Measurements from ENCODE around the gene GNAO1. TPM values are rescaled to one million over a fixed set of nuclear protein-coding genes. Genes with fewer than 3 reads are reported as not detected.

GNAO1 gene
- total RNA-seq, 1 donor: under 0.01 TPM

DNA sequence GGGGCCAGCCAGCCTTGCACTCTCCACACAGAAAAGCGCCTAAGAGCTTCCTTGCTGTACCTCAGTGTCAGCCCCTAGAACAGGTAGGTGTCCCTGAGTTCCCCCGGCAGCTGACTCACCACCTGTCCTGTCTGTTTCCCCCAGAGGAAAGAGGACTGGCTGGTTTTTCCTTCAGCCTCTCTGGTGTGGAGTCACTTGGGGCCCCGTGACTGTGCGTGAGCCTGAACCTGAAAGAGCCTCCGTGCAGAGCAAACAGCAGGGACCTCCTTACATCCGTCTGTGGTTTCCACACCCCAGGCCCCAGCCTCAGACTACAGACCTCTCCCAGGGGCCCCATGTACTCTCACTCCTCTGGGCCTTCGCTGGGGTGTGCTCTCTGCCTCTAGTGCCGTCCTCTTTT is 87.8 kb downstream of the GNAO1 start:
- no peak for DNase-seq (ENCODE audit: low read depth)
- TF ChIP-seq, protein P1, sequence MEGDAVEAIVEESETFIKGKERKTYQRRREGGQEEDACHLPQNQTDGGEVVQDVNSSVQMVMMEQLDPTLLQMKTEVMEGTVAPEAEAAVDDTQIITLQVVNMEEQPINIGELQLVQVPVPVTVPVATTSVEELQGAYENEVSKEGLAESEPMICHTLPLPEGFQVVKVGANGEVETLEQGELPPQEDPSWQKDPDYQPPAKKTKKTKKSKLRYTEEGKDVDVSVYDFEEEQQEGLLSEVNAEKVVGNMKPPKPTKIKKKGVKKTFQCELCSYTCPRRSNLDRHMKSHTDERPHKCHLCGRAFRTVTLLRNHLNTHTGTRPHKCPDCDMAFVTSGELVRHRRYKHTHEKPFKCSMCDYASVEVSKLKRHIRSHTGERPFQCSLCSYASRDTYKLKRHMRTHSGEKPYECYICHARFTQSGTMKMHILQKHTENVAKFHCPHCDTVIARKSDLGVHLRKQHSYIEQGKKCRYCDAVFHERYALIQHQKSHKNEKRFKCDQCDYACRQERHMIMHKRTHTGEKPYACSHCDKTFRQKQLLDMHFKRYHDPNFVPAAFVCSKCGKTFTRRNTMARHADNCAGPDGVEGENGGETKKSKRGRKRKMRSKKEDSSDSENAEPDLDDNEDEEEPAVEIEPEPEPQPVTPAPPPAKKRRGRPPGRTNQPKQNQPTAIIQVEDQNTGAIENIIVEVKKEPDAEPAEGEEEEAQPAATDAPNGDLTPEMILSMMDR (IDR thresholded peaks at IDR 0.05; ENCODE audit: insufficient read depth, low read depth, low read length): no peak
- H3K4me3 ChIP-seq (ENCODE audit: low read depth, low read length): no peak overlapping the region

DNA sequence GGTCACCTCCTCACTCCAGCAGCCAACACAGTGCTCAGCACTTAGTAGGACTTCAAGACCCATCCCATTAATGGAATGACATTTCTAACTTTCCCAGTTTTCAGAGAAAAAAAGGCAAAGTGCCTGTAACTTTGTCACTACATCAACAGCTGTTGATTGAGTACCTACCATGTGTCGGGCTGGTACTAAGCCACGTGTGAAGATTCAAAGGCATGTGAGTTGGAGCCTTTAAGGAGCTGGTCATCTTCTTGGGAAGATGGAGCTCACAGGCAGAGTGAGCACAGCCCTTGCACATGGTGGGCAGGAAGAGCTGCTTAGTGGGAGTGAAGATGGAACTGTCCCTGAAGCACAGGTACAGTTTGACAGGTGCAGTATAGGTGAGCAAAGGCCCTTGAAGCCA is 88.6 kb downstream of the GNAO1 start:
- TF ChIP-seq, protein P1 (IDR thresholded peaks at IDR 0.05; ENCODE audit: insufficient read depth, low read depth, low read length): no peak
- no peak for DNase-seq (ENCODE audit: low read depth)
- no peak overlapping the region for H3K4me3 ChIP-seq (ENCODE audit: low read depth, low read length)

DNA sequence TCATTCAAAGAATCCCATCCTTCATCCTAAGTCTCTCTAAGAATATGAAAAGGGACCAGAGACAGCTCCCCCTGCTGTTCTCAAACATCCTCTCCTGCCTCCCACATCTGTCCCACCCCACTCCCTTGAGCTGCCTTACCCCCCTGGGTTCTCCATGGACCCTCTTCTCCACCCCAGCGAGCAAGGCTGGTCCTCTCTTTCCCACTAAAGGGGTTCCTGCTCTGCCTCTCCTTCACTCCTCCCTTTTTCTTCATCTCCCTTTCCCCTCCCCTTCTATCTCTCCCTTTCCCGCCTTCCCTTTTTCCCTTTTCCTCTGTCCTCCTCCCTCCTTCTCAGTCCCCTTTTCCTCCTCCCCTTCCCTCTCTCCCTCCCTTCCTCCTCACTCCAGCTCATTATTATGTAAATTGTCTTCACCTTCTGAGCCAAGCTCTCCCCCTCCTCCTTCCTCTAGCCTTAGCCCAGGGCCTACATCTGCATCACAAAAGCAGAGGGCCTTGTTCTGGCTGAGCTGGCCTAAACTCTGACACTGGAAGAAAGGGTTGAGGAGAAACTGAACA is 90.0 kb downstream of the GNAO1 start:
- no peak for DNase-seq (ENCODE audit: low read depth)
- no peak overlapping the region for H3K4me3 ChIP-seq (ENCODE audit: low read depth, low read length)

DNA sequence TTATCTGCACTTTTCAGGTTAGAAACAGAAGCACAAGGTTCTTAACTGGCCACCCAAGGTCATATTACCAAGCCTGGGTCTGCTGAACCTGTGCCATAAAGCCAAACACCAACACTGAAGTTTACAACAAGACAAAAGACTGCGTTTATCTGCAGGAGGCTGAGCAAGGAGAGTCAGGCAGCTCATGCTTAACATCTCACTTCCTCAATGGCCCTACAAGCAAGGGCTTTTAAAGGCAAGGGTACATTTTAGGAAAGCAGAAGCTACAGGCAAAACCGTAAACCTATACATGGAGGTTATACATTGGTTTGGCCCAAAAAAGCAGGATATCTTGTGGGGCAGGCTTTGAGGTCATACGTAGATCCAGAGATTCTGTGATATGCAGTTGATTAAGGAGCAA is 91.2 kb downstream of the GNAO1 start:
- H3K4me3 ChIP-seq (ENCODE audit: low read depth, low read length): no peak overlapping the region
- TF ChIP-seq, protein P1 (IDR thresholded peaks at IDR 0.05; ENCODE audit: insufficient read depth, low read depth, low read length): no peak
- DNase-seq (ENCODE audit: low read depth): no peak

More for the DNA sequence above, 90.0 kb downstream of the GNAO1 start:
- TF ChIP-seq, protein P1 (IDR thresholded peaks at IDR 0.05; ENCODE audit: insufficient read depth, low read depth, low read length): peak; percentile 44

DNA sequence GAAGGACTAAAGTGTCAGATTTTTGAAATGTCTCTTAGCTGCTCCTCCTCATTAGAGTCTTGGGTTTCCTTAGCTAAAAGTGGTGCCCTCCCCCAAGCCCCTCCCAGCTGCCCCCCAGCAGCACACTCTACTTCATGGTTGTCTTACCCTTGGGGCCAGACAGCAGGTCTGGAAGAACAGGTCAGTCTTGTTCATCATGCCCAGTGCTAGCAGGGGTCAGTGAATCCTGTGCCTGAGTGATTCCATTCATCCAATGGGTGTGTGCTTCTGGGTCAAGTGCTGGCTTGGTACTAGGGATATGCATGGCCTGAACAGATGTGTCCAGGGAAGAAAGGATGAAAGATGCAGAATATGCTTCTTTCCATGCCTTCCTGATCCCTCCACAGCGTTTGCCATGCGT is 93.2 kb downstream of the GNAO1 start:
- TF ChIP-seq, protein P1 (IDR thresholded peaks at IDR 0.05; ENCODE audit: insufficient read depth, low read depth, low read length): no peak

DNA sequence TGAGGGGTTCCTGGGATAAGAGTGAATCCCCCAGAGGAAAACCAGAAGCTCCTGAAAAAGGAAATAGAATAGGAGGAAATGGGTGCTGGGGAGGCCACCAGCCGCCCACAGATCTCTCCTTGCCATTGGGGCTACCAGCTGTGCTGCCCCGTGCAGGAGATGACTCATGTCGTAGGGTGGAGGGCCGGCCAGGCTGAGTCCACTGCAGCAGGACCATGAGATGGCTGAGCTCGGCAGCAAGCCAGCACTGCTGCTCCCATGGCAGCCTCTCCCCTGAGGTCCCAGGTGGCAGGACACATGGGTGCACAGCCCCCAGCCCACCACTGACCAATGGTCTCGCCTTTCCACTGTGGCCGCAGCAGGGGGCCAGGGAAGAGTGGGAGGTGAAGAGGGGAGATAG is 95.5 kb downstream of the GNAO1 start:
- DNase-seq (ENCODE audit: low read depth): no peak
- TF ChIP-seq, protein P1 (IDR thresholded peaks at IDR 0.05; ENCODE audit: insufficient read depth, low read depth, low read length): no peak
- H3K4me3 ChIP-seq (ENCODE audit: low read depth, low read length): no peak overlapping the region

More for the DNA sequence above, 93.2 kb downstream of the GNAO1 start:
- DNase-seq (ENCODE audit: low read depth): no peak
- H3K4me3 ChIP-seq (ENCODE audit: low read depth, low read length): no peak overlapping the region

DNA sequence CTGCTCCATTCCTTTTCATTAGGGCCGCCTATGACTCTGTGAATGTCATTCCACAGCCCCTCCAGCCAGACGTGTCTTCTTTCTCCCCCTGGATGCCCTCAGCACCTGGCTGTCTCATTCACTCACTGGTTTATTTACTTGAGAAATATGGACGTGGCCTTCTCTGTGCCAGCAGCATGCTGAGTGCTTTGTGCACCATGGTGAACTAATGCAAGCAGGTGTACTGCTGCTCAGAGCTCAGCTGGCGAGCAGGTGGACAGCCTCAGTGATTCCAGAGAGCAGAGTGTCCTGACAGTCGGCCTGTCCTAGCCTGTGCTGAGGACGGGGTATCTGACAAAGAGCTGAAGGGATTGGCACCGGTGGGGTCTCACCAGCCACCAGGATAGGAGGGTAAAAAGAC is 96.7 kb downstream of the GNAO1 start:
- DNase-seq (ENCODE audit: low read depth): no peak
- H3K4me3 ChIP-seq (ENCODE audit: low read depth, low read length): no peak overlapping the region
- TF ChIP-seq, protein P1 (IDR thresholded peaks at IDR 0.05; ENCODE audit: insufficient read depth, low read depth, low read length): no peak

Measured in fibroblast of villous mesenchyme (primary cell).